Measurements from ENCODE around the gene KRTAP19-5.

DNA sequence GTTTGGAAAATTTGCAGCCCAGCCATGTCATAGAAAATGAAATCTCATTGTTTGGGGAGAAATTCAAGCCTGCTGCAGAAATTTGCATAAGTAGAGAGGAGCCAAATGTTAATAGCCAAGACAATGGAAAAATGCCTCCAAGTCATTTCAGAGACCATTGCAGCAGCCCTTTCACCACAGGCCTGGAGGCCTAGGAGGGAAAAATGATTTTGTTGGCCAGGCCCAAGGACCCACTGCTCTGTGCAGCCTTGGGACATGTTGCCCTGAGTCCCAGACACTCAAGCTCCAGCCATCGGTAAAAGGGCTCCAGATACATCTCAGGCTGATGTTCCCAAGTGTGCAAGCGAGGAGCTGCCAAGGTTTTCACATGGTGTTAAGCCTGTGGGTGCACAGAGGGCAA, 15.8 kb downstream of the KRTAP19-5 start:
- TF ChIP-seq, protein P1, sequence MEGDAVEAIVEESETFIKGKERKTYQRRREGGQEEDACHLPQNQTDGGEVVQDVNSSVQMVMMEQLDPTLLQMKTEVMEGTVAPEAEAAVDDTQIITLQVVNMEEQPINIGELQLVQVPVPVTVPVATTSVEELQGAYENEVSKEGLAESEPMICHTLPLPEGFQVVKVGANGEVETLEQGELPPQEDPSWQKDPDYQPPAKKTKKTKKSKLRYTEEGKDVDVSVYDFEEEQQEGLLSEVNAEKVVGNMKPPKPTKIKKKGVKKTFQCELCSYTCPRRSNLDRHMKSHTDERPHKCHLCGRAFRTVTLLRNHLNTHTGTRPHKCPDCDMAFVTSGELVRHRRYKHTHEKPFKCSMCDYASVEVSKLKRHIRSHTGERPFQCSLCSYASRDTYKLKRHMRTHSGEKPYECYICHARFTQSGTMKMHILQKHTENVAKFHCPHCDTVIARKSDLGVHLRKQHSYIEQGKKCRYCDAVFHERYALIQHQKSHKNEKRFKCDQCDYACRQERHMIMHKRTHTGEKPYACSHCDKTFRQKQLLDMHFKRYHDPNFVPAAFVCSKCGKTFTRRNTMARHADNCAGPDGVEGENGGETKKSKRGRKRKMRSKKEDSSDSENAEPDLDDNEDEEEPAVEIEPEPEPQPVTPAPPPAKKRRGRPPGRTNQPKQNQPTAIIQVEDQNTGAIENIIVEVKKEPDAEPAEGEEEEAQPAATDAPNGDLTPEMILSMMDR (IDR thresholded peaks at IDR 0.05; ENCODE audit: insufficient read depth, low read depth, low read length), result no peak
- no peak for TF ChIP-seq EZH2 (IDR thresholded peaks at IDR 0.05; ENCODE audit: insufficient read depth, low read length)
